ENCODE measurements around the gene ATP6V1C2.

The ATP6V1C2 gene

DNA sequence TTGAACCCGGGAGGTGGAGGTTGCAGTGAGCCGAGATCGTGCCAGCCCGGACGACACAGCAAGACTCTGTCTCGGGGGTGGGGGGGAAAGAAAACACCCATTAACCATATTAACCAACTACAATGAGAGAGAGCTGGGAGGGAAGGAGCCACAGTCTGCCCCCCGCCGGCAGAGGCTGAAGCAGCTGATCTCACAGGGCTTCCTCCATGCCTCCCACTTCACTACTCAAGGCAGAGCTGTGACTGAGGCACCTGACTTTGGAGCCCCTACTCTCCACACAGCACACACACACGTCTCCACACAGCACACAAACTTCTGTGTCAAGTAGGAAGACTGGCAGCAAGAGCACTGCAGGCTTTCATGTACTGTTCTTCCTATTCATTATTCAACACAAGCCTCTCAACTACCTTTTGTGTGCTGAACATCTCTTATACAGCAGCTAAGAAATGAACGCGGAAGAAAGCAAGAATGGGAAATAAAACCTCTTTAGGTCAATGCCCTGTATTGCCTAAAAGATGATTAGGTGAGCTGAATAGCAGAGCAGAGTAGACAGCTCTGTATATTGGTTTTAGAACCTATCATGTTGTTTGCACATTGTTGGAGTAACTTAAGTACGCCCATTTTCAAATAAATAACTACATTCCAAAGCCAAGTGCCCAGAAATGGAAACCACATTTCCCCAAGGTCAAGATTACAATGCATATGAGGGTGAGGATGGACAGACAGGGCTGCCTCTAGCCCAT is 65.0 kb downstream of the ATP6V1C2 start:
- no peak overlapping the region for H3K4me2 ChIP-seq (ENCODE audit: low read depth, low read length, poor library complexity, severe bottlenecking)
- H3K4me1 ChIP-seq (ENCODE audit: insufficient read depth, low read length, poor library complexity, severe bottlenecking), result no peaks in the 10 kb centered on the region
- no peaks in the 10 kb centered on the region for H3F3A ChIP-seq (ENCODE audit: low read depth)
- H3K4me3 ChIP-seq (ENCODE audit: low read length, poor library complexity, severe bottlenecking), result no peak overlapping the region
- H3K9ac ChIP-seq (ENCODE audit: low read depth, low read length, poor library complexity, severe bottlenecking), result no peak overlapping the region
- no peaks in the 10 kb centered on the region for H3K9me2 ChIP-seq (replicated peaks; ENCODE audit: low read depth, low read length)
- no peaks in the 10 kb centered on the region for H3K27me3 ChIP-seq (ENCODE audit: insufficient read depth, low read length, poor library complexity, severe bottlenecking)
- TF ChIP-seq EZH2phosphoT487 (IDR thresholded peaks at IDR 0.05; ENCODE audit: borderline replicate concordance) (no peak), CTCF (conservative IDR thresholded peaks at IDR 0.05; ENCODE audit: low read length) (no peak)
- peaks cover 95% of the 10 kb centered on the region for H3K36me3 ChIP-seq (ENCODE audit: insufficient read depth, low read length)
- H3K79me2 ChIP-seq (ENCODE audit: insufficient read depth, low read length), result no peaks in the 10 kb centered on the region
- H3K9me3 ChIP-seq (ENCODE audit: insufficient read depth, low read depth, low read length), result no peaks in the 10 kb centered on the region
- H4K20me1 ChIP-seq (ENCODE audit: insufficient read depth, low read length, poor library complexity, severe bottlenecking), result peaks cover 5% of the 10 kb centered on the region
- H2AFZ ChIP-seq (ENCODE audit: low read length), result no peak overlapping the region

- TF ChIP-seq EZH2phosphoT487 (IDR thresholded peaks at IDR 0.05; ENCODE audit: borderline replicate concordance) (no peak), CTCF (conservative IDR thresholded peaks at IDR 0.05; ENCODE audit: low read length) (peak; percentile 63)
- no peaks in the 10 kb centered on the region for H3K79me2 ChIP-seq (ENCODE audit: insufficient read depth, low read length)
These were observed 65.9 kb downstream of the ATP6V1C2 start for GRCh38 chr2:10787176-10787968.

GRCh38 chr2:10788855-10789254 is 67.4 kb downstream of the ATP6V1C2 start:
- peaks cover 97% of the 10 kb centered on the region for H3K36me3 ChIP-seq (ENCODE audit: insufficient read depth, low read length)
- H3K4me3 ChIP-seq (ENCODE audit: low read length, poor library complexity, severe bottlenecking), result no peak overlapping the region
- H3F3A ChIP-seq (ENCODE audit: low read depth), result no peaks in the 10 kb centered on the region
- H3K4me2 ChIP-seq (ENCODE audit: low read depth, low read length, poor library complexity, severe bottlenecking), result no peak overlapping the region
- no peak overlapping the region for H2AFZ ChIP-seq (ENCODE audit: low read length)
- TF ChIP-seq CTCF (conservative IDR thresholded peaks at IDR 0.05; ENCODE audit: low read length), result no peak
- TF ChIP-seq EZH2phosphoT487 (IDR thresholded peaks at IDR 0.05; ENCODE audit: borderline replicate concordance), result no peak
- H3K79me2 ChIP-seq (ENCODE audit: insufficient read depth, low read length), result no peaks in the 10 kb centered on the region; the same call in 1 of the 2 replicates
- H3K4me1 ChIP-seq (ENCODE audit: insufficient read depth, low read length, poor library complexity, severe bottlenecking), result no peaks in the 10 kb centered on the region
- H3K27me3 ChIP-seq (ENCODE audit: insufficient read depth, low read length, poor library complexity, severe bottlenecking), result no peaks in the 10 kb centered on the region
- H3K9me2 ChIP-seq (replicated peaks; ENCODE audit: low read depth, low read length), result no peaks in the 10 kb centered on the region
- peaks cover 18% of the 10 kb centered on the region for H4K20me1 ChIP-seq (ENCODE audit: insufficient read depth, low read length, poor library complexity, severe bottlenecking)
- no peaks in the 10 kb centered on the region for H3K9me3 ChIP-seq (ENCODE audit: insufficient read depth, low read depth, low read length)
- H3K9ac ChIP-seq (ENCODE audit: low read depth, low read length, poor library complexity, severe bottlenecking), result no peak overlapping the region

More at GRCh38 chr2:10787176-10787968, 65.9 kb downstream of the ATP6V1C2 start:
- Histone ChIP-seq H3K4me3 (ENCODE audit: low read length, poor library complexity, severe bottlenecking) (no peak overlapping the region), H3K27me3 (ENCODE audit: insufficient read depth, low read length, poor library complexity, severe bottlenecking) (no peaks in the 10 kb centered on the region), H3K9me2 (replicated peaks; ENCODE audit: low read depth, low read length) (no peaks in the 10 kb centered on the region), H4K20me1 (ENCODE audit: insufficient read depth, low read length, poor library complexity, severe bottlenecking) (peaks cover 8% of the 10 kb centered on the region), H3K9me3 (ENCODE audit: insufficient read depth, low read depth, low read length) (no peaks in the 10 kb centered on the region), H3K4me1 (ENCODE audit: insufficient read depth, low read length, poor library complexity, severe bottlenecking) (no peaks in the 10 kb centered on the region), H3F3A (ENCODE audit: low read depth) (no peaks in the 10 kb centered on the region), H3K36me3 (ENCODE audit: insufficient read depth, low read length) (peaks cover 95% of the 10 kb centered on the region), H3K4me2 (ENCODE audit: low read depth, low read length, poor library complexity, severe bottlenecking) (no peak overlapping the region), H3K9ac (ENCODE audit: low read depth, low read length, poor library complexity, severe bottlenecking) (no peak overlapping the region), H2AFZ (ENCODE audit: low read length) (no peak overlapping the region)
